Liver (tissue), 9 donors: ENCODE measurements around the gene PTPRN2. TPM values are rescaled to one million over a fixed set of nuclear protein-coding genes. Genes with fewer than 3 reads are reported as not detected.

Source experiments
- DNase-seq: peaks from one replicate; pipeline ENCODE4 v3.0.0-alpha.2; 2017; ENCODE audit warnings: low spot score
- H3K27ac ChIP-seq, 2 donors: one replicate each; pipeline ENCODE4 v1.7.0; 2013; ENCODE audit warnings: inconsistent platforms in 2 of 2, low read length in 2 of 2, control low read depth in 1 of 2, low read depth in 1 of 2, mild to moderate bottlenecking in 1 of 2
- H3K27me3 ChIP-seq, 4 donors: one replicate each; pipeline versions ENCODE4 v1.6.1 to v1.7.0; 2013; ENCODE audit warnings: low read length in 3 of 4, inconsistent platforms in 1 of 4, mild to moderate bottlenecking in 1 of 4, moderate library complexity in 1 of 4; ENCODE audit not compliant: control insufficient read depth in 4 of 4, insufficient read depth in 4 of 4
- H3K36me3 ChIP-seq, 4 donors: one replicate each; pipeline versions ENCODE4 v1.6.1 to v1.7.0; 2013; ENCODE audit warnings: low read length in 3 of 4, mild to moderate bottlenecking in 3 of 4, low read depth in 1 of 4, moderate library complexity in 1 of 4; ENCODE audit not compliant: control insufficient read depth in 4 of 4, insufficient read depth in 3 of 4
- H3K4me1 ChIP-seq, 4 donors: one replicate each; pipeline versions ENCODE4 v1.6.1 to v1.7.0; 2013; ENCODE audit warnings: low read length in 3 of 4, mild to moderate bottlenecking in 3 of 4, moderate library complexity in 1 of 4; ENCODE audit not compliant: control insufficient read depth in 4 of 4, insufficient read depth in 4 of 4
- H3K4me3 ChIP-seq, 3 donors: one replicate each; pipeline versions ENCODE4 v1.6.1 to v1.7.0; 2013; ENCODE audit warnings: low read length in 3 of 3, control low read depth in 1 of 3, low read depth in 1 of 3, mild to moderate bottlenecking in 1 of 3
- H3K9ac ChIP-seq, 2 donors: one replicate each; pipeline ENCODE4 v1.7.0; 2013; ENCODE audit warnings: low read length in 2 of 2, mild to moderate bottlenecking in 2 of 2, moderate library complexity in 2 of 2, control low read depth in 1 of 2, low read depth in 1 of 2
- H3K9me3 ChIP-seq, 4 donors: one replicate each; pipeline versions ENCODE4 v1.6.1 to v1.7.0; 2013; ENCODE audit warnings: low read length in 3 of 4; ENCODE audit not compliant: control insufficient read depth in 4 of 4
- ATF3 ChIP-seq: IDR thresholded peaks from 2 replicates; pipeline ENCODE4 v1.6.1; 2016; ENCODE audit warnings: antibody characterized with exemption
- CTCF ChIP-seq: fragments of 150-350 bp; IDR thresholded peaks from 2 replicates; pipeline ENCODE4 v1.5.1; 2017; ENCODE audit warnings: improper control_type of control experiment, low read depth, low read length; ENCODE audit not compliant: missing input control
- EGR1 ChIP-seq, 2 donors: IDR thresholded peaks; 2 replicates each; pipeline ENCODE4 v1.6.1; 2016 to 2018; ENCODE audit warnings: antibody characterized with exemption in 2 of 2, low read depth in 2 of 2
- FOXA1 ChIP-seq: IDR thresholded peaks from 2 replicates; pipeline ENCODE4 v1.6.1; 2016; ENCODE audit warnings: antibody characterized with exemption
- FOXA2 ChIP-seq: IDR thresholded peaks from 2 replicates; pipeline ENCODE4 v1.6.1; 2016; ENCODE audit warnings: antibody characterized with exemption
- HNF4A ChIP-seq, 2 donors: conservative IDR thresholded peaks; 2 replicates each; pipeline ENCODE4 v1.6.1; 2016; ENCODE audit warnings: antibody characterized with exemption in 2 of 2, mild to moderate bottlenecking in 2 of 2
- JUND ChIP-seq, 2 donors: IDR thresholded peaks; 2 replicates each; pipeline ENCODE4 v1.6.1; 2016; ENCODE audit warnings: antibody characterized with exemption in 2 of 2
- RAD21 ChIP-seq, 2 donors: IDR thresholded peaks; 2 replicates each; pipeline ENCODE4 v1.6.1; 2016; ENCODE audit warnings: antibody characterized with exemption in 2 of 2, mild to moderate bottlenecking in 2 of 2
- REST ChIP-seq: IDR thresholded peaks from 2 replicates; pipeline ENCODE4 v1.6.1; 2016; ENCODE audit warnings: antibody characterized with exemption, mild to moderate bottlenecking
- RXRA ChIP-seq, 2 donors: IDR thresholded peaks; 2 replicates each; pipeline ENCODE4 v1.6.1; 2017 to 2018; ENCODE audit warnings: antibody characterized with exemption in 2 of 2, mild to moderate bottlenecking in 1 of 2
- SP1 ChIP-seq: IDR thresholded peaks from 2 replicates; pipeline ENCODE4 v1.6.1; 2018; ENCODE audit warnings: antibody characterized with exemption, mild to moderate bottlenecking
- TAF1 ChIP-seq: conservative IDR thresholded peaks from 2 replicates; pipeline ENCODE4 v1.6.1; 2016; ENCODE audit warnings: antibody characterized with exemption, mild to moderate bottlenecking
- YY1 ChIP-seq: IDR thresholded peaks from 2 replicates; pipeline ENCODE4 v1.6.1; 2016; ENCODE audit warnings: antibody characterized with exemption, mild to moderate bottlenecking
- WGBS: extraction: QIAGEN DNeasy Blood & Tissue Kit; methylation state at CpG from one replicate; pipeline ENCODE4 v1.1.7; 2013; 5-methylcytosine and 5-hydroxymethylcytosine counted together
- polyA plus RNA-seq, 2 donors: library from polyadenylated mRNA; stranded (reverse) in 1 of 2; unstranded in 1 of 2; fragments of 200-250 nt in 1 of 2; fragments of >200 nt in 1 of 2; fragmentation: Nextera tagmentation in 1 of 2; extraction: Ambion mirVana in 1 of 2; gene quantifications; one replicate each; pipeline versions ENCODE4 v1.2.1 to v1.2.3, GENCODE V29; 2013 to 2015
- total RNA-seq, 2 donors: library from RNA; depleted of rRNA; stranded (reverse); fragments of >200 nt; gene quantifications; one replicate each; pipeline ENCODE4 v1.2.3, GENCODE V29; 2014
- donor health status: healthy.
- donor health status: healthy.
- donor health status: healthy.
- donor health status: healthy.
- donor health status: healthy.

The PTPRN2 gene
- total and polyA plus RNA-seq, 4 donors: 0.75 to 1.9 (median 1.1) TPM

DNA sequence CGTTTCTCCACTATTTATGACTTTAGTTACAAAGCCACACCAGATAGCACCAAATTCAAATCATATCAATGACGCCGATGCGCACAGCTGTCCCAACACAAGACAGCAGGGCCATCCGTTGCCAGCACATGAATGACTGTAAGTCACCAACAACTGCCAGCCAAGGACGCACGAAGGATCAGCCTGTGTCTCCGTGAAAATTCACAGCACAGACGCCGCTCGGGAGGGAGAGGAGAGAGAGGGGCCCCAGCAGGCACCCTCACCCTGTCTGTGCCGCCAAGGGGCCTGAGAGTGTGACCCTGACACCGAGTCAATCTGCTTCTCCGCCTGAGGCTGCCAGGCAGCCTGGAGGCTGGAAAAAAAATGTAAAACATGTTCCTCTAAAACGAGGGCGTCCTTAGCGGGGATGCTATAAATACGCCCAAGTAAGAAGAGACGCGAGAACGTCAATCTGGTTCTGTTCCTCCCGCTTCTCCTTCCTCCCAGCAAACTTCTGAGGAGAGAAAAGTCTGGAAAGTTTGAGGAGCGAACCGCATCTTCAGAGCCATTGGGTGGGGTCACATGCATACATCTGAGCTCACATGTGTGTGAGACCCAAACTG lies 111.2 kb downstream of the PTPRN2 start:
- DNase-seq: no peak
- Histone ChIP-seq H3K36me3 (no peaks in the 10 kb centered on the region), H3K27me3 (no peaks in the 10 kb centered on the region), H3K4me3 (no peak overlapping the region), H3K27ac (no peak overlapping the region), H3K9ac (no peak overlapping the region), H3K9me3 (no peaks in the 10 kb centered on the region), H3K4me1 (no peaks in the 10 kb centered on the region)
- WGBS: 80% methylated on average over 24 of the region's 24 CpGs
- TF ChIP-seq HNF4A (conservative IDR thresholded peaks at IDR 0.05): no peak
- TF ChIP-seq TAF1: no peak
- TF ChIP-seq EGR1 (IDR thresholded peaks at IDR 0.05; ENCODE audit: low read depth in 2 of 2): no peak
- no peak for TF ChIP-seq RXRA (IDR thresholded peaks at IDR 0.05)
- TF ChIP-seq RAD21 (IDR thresholded peaks at IDR 0.05): no peak
- TF ChIP-seq FOXA1: no peak

DNA sequence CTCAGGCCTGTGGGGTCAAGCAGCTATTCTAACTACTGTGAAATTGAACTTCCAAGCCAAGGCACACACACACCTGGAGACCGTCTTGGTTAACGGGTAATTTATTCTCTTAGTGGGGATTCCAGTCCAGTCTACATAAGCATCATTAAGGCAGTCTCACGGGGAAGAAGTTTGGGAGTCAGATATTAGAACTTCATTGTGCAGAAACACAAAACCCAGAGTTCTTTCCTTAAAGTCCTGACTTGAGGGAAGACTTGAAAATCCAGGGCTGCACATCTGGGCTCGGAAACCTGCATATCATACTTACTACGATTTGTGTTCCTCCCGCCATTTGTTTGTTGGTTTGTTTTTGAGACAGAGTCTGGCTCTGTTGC lies 112.0 kb downstream of the PTPRN2 start:
- H3K9me3 ChIP-seq: no peaks in the 10 kb centered on the region
- H3K27me3 ChIP-seq: no peaks in the 10 kb centered on the region
- WGBS: 90% methylated on average over 6 of the region's 6 CpGs
- H3K4me3 ChIP-seq: no peak overlapping the region
- no peaks in the 10 kb centered on the region for H3K4me1 ChIP-seq
- no peak overlapping the region for H3K9ac ChIP-seq
- no peaks in the 10 kb centered on the region for H3K36me3 ChIP-seq
- TF ChIP-seq ATF3 (no peak), TAF1 (no peak), FOXA1 (no peak), FOXA2 (no peak), YY1 (no peak), SP1 (no peak), HNF4A (conservative IDR thresholded peaks at IDR 0.05) (no peak), REST (no peak), CTCF (no peak), JUND (IDR thresholded peaks at IDR 0.05) (no peak)
- no peak overlapping the region for H3K27ac ChIP-seq
- DNase-seq: no peak
